WTC11 (cell line): ENCODE results near the gene NRF1. TPM values are rescaled to one million over a fixed set of nuclear protein-coding genes. Genes with fewer than 3 reads are reported as not detected.

Experiments used
- CREB1 ChIP-seq: sonication (generic); formaldehyde crosslinking; IDR thresholded peaks from 2 replicates; pipeline ENCODE4 v1.8.0; 2023; ENCODE audit warnings: mild to moderate bottlenecking, missing genetic modification reagents
- EMX1 ChIP-seq: fragments of 250-450 bp; sonication (Bioruptor Pico); IDR thresholded peaks from 2 replicates; pipeline ENCODE4 v1.8.0; 2021; ENCODE audit warnings: mild to moderate bottlenecking
- IRF2 ChIP-seq: sonication (generic); formaldehyde crosslinking; IDR thresholded peaks from 2 replicates; pipeline ENCODE4 v1.8.0; 2022; ENCODE audit warnings: low read depth, missing genetic modification reagents, borderline replicate concordance
- JUN ChIP-seq: sonication (generic); formaldehyde crosslinking; IDR thresholded peaks from 2 replicates; pipeline ENCODE4 v1.8.0; 2023; ENCODE audit warnings: mild to moderate bottlenecking, missing genetic modification reagents
- NFATC4 ChIP-seq: fragments of 250-450 bp; sonication (Bioruptor Pico); IDR thresholded peaks from 2 replicates; pipeline ENCODE4 v1.9.0; 2021; ENCODE audit warnings: mild to moderate bottlenecking
- NR1H2 ChIP-seq: sonication (generic); formaldehyde crosslinking; IDR thresholded peaks from 2 replicates; pipeline ENCODE4 v1.9.0; 2021; ENCODE audit warnings: mild to moderate bottlenecking, moderate library complexity, missing genetic modification reagents
- NR3C1 ChIP-seq: sonication (generic); formaldehyde crosslinking; conservative IDR thresholded peaks from 2 replicates; pipeline ENCODE4 v1.8.1; 2023; ENCODE audit warnings: low read depth, mild to moderate bottlenecking, missing genetic modification reagents
- TEAD1 ChIP-seq: sonication (generic); formaldehyde crosslinking; IDR thresholded peaks from 2 replicates; pipeline ENCODE4 v1.8.0; 2022; ENCODE audit warnings: mild to moderate bottlenecking, missing genetic modification reagents
- TEAD4 ChIP-seq: sonication (generic); formaldehyde crosslinking; IDR thresholded peaks from 2 replicates; pipeline ENCODE4 v1.8.0; 2022; ENCODE audit warnings: mild to moderate bottlenecking, missing genetic modification reagents
- ZNF232 ChIP-seq: sonication (generic); formaldehyde crosslinking; IDR thresholded peaks from 2 replicates; pipeline ENCODE4 v1.8.0; 2022; ENCODE audit warnings: mild to moderate bottlenecking, missing genetic modification reagents
- total RNA-seq: library from RNA; stranded (reverse); gene quantifications from 3 replicates; pipeline ENCODE4 v1.2.3, GENCODE V29; 2021
- TF ChIP-seq, protein P1 (sequence below): sonication (generic); formaldehyde crosslinking; IDR thresholded peaks from 2 replicates; pipeline ENCODE4 v1.8.0; 2023; ENCODE audit warnings: missing genetic modification reagents, mild to moderate bottlenecking, borderline replicate concordance
- TF ChIP-seq, protein P2 (sequence below): sonication (generic); formaldehyde crosslinking; IDR thresholded peaks from 2 replicates; pipeline ENCODE4 v1.8.0; 2023; ENCODE audit warnings: missing genetic modification reagents
- TF ChIP-seq, protein P3 (sequence below): fragments of 250-450 bp; sonication (Bioruptor Pico); IDR thresholded peaks from 2 replicates; pipeline ENCODE4 v1.8.0; 2021; ENCODE audit warnings: mild to moderate bottlenecking
- TF ChIP-seq, protein P4 (sequence below): sonication (generic); formaldehyde crosslinking; IDR thresholded peaks from 2 replicates; pipeline ENCODE4 v1.8.0; 2022; ENCODE audit warnings: mild to moderate bottlenecking, missing genetic modification reagents
- TF ChIP-seq, protein P5 (sequence below): sonication (generic); formaldehyde crosslinking; IDR thresholded peaks from 2 replicates; pipeline ENCODE4 v1.8.1; 2023; ENCODE audit warnings: mild to moderate bottlenecking, missing genetic modification reagents, borderline replicate concordance
- TF ChIP-seq, protein P6 (sequence below): sonication (generic); formaldehyde crosslinking; IDR thresholded peaks from 2 replicates; pipeline ENCODE4 v1.8.1; 2023; ENCODE audit warnings: mild to moderate bottlenecking, missing genetic modification reagents, moderate library complexity
- TF ChIP-seq, protein P7 (sequence below): sonication (generic); formaldehyde crosslinking; IDR thresholded peaks from 2 replicates; pipeline ENCODE4 v1.8.0; 2023; ENCODE audit warnings: mild to moderate bottlenecking, missing genetic modification reagents
- TF ChIP-seq, protein P8 (sequence below): sonication (generic); formaldehyde crosslinking; IDR thresholded peaks from 2 replicates; pipeline ENCODE4 v1.8.0; 2022; ENCODE audit warnings: mild to moderate bottlenecking, missing genetic modification reagents

NRF1 gene
- total RNA-seq, 1 experiment from 2014 or later, result 16.4 TPM

DNA sequence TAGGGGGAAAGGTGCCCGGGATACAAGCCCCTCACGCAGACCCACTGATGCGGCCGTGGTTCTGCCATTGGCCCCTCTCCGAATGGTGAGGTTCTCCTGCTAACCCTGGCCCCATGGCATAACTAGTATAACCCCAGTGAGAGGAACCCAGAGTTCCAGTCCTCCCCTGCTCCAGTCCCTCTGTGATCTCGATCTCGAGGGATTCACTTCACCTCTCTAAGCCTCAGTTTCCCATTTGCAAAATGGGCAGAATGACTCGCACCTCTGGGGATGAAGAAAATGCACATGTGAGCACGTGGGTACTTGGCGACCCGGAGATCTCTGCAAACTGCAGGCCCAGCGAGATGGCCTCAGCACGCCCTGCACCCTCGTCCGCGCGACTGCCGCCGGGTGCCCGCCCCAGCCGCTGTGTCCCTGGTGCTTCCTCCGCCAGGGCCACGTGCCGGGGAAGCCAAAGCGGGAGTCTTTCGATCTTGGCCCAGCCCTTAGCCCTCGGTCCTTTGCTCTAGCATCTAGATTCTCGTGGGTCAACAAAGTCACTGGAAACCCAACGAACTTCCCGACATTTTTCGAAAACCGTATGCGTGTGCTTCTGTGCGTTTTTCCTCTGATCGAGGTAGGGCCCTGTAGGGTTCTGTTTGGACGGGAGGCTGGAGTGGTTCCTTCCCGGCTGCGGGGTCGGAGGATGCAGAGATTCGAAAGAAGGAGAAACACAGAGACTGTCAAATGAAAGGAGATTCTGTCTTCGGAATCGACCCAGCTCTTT, 171.5 kb downstream of the NRF1 start (continued):
- TF ChIP-seq, protein P1, sequence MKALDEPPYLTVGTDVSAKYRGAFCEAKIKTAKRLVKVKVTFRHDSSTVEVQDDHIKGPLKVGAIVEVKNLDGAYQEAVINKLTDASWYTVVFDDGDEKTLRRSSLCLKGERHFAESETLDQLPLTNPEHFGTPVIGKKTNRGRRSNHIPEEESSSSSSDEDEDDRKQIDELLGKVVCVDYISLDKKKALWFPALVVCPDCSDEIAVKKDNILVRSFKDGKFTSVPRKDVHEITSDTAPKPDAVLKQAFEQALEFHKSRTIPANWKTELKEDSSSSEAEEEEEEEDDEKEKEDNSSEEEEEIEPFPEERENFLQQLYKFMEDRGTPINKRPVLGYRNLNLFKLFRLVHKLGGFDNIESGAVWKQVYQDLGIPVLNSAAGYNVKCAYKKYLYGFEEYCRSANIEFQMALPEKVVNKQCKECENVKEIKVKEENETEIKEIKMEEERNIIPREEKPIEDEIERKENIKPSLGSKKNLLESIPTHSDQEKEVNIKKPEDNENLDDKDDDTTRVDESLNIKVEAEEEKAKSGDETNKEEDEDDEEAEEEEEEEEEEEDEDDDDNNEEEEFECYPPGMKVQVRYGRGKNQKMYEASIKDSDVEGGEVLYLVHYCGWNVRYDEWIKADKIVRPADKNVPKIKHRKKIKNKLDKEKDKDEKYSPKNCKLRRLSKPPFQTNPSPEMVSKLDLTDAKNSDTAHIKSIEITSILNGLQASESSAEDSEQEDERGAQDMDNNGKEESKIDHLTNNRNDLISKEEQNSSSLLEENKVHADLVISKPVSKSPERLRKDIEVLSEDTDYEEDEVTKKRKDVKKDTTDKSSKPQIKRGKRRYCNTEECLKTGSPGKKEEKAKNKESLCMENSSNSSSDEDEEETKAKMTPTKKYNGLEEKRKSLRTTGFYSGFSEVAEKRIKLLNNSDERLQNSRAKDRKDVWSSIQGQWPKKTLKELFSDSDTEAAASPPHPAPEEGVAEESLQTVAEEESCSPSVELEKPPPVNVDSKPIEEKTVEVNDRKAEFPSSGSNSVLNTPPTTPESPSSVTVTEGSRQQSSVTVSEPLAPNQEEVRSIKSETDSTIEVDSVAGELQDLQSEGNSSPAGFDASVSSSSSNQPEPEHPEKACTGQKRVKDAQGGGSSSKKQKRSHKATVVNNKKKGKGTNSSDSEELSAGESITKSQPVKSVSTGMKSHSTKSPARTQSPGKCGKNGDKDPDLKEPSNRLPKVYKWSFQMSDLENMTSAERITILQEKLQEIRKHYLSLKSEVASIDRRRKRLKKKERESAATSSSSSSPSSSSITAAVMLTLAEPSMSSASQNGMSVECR (CRISPR knock-in tag), result no peak
- TF ChIP-seq NR1H2 (0 out of 2 replicates have a peak, but pooled peaks have one; percentile 18), EMX1 (CRISPR knock-in tag) (no peak), TEAD4 (CRISPR knock-in tag) (peak; percentile 58; the same call in 1 of the 2 replicates), JUN (peak; percentile 56; the same call in 1 of the 2 replicates), IRF2 (CRISPR knock-in tag) (no peak), NFATC4 (CRISPR knock-in tag) (no peak), NR3C1 (CRISPR knock-in tag) (no peak), TEAD1 (CRISPR knock-in tag) (peak; percentile 46; the same call in 1 of the 2 replicates), CREB1 (CRISPR knock-in tag) (0 out of 2 replicates have a peak, but pooled peaks have one; percentile 42), ZNF232 (CRISPR knock-in tag) (0 out of 2 replicates have a peak, but pooled peaks have one; percentile 32)
- TF ChIP-seq, protein P2, sequence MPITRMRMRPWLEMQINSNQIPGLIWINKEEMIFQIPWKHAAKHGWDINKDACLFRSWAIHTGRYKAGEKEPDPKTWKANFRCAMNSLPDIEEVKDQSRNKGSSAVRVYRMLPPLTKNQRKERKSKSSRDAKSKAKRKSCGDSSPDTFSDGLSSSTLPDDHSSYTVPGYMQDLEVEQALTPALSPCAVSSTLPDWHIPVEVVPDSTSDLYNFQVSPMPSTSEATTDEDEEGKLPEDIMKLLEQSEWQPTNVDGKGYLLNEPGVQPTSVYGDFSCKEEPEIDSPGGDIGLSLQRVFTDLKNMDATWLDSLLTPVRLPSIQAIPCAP (CRISPR knock-in tag), result peak; percentile 82; the same call in 1 of the 2 replicates
- TF ChIP-seq, protein P3, sequence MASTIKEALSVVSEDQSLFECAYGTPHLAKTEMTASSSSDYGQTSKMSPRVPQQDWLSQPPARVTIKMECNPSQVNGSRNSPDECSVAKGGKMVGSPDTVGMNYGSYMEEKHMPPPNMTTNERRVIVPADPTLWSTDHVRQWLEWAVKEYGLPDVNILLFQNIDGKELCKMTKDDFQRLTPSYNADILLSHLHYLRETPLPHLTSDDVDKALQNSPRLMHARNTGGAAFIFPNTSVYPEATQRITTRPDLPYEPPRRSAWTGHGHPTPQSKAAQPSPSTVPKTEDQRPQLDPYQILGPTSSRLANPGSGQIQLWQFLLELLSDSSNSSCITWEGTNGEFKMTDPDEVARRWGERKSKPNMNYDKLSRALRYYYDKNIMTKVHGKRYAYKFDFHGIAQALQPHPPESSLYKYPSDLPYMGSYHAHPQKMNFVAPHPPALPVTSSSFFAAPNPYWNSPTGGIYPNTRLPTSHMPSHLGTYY (CRISPR knock-in tag), result no peak
- TF ChIP-seq, protein P4, sequence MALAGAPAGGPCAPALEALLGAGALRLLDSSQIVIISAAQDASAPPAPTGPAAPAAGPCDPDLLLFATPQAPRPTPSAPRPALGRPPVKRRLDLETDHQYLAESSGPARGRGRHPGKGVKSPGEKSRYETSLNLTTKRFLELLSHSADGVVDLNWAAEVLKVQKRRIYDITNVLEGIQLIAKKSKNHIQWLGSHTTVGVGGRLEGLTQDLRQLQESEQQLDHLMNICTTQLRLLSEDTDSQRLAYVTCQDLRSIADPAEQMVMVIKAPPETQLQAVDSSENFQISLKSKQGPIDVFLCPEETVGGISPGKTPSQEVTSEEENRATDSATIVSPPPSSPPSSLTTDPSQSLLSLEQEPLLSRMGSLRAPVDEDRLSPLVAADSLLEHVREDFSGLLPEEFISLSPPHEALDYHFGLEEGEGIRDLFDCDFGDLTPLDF (CRISPR knock-in tag), result peak; percentile 72; the same call in 1 of the 2 replicates
- TF ChIP-seq, protein P5, sequence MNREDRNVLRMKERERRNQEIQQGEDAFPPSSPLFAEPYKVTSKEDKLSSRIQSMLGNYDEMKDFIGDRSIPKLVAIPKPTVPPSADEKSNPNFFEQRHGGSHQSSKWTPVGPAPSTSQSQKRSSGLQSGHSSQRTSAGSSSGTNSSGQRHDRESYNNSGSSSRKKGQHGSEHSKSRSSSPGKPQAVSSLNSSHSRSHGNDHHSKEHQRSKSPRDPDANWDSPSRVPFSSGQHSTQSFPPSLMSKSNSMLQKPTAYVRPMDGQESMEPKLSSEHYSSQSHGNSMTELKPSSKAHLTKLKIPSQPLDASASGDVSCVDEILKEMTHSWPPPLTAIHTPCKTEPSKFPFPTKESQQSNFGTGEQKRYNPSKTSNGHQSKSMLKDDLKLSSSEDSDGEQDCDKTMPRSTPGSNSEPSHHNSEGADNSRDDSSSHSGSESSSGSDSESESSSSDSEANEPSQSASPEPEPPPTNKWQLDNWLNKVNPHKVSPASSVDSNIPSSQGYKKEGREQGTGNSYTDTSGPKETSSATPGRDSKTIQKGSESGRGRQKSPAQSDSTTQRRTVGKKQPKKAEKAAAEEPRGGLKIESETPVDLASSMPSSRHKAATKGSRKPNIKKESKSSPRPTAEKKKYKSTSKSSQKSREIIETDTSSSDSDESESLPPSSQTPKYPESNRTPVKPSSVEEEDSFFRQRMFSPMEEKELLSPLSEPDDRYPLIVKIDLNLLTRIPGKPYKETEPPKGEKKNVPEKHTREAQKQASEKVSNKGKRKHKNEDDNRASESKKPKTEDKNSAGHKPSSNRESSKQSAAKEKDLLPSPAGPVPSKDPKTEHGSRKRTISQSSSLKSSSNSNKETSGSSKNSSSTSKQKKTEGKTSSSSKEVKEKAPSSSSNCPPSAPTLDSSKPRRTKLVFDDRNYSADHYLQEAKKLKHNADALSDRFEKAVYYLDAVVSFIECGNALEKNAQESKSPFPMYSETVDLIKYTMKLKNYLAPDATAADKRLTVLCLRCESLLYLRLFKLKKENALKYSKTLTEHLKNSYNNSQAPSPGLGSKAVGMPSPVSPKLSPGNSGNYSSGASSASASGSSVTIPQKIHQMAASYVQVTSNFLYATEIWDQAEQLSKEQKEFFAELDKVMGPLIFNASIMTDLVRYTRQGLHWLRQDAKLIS (CRISPR knock-in tag), result 0 out of 2 replicates have a peak, but pooled peaks have one; percentile 44
- TF ChIP-seq, protein P6, sequence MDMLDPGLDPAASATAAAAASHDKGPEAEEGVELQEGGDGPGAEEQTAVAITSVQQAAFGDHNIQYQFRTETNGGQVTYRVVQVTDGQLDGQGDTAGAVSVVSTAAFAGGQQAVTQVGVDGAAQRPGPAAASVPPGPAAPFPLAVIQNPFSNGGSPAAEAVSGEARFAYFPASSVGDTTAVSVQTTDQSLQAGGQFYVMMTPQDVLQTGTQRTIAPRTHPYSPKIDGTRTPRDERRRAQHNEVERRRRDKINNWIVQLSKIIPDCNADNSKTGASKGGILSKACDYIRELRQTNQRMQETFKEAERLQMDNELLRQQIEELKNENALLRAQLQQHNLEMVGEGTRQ (CRISPR knock-in tag), result peak; percentile 71
- TF ChIP-seq, protein P7, sequence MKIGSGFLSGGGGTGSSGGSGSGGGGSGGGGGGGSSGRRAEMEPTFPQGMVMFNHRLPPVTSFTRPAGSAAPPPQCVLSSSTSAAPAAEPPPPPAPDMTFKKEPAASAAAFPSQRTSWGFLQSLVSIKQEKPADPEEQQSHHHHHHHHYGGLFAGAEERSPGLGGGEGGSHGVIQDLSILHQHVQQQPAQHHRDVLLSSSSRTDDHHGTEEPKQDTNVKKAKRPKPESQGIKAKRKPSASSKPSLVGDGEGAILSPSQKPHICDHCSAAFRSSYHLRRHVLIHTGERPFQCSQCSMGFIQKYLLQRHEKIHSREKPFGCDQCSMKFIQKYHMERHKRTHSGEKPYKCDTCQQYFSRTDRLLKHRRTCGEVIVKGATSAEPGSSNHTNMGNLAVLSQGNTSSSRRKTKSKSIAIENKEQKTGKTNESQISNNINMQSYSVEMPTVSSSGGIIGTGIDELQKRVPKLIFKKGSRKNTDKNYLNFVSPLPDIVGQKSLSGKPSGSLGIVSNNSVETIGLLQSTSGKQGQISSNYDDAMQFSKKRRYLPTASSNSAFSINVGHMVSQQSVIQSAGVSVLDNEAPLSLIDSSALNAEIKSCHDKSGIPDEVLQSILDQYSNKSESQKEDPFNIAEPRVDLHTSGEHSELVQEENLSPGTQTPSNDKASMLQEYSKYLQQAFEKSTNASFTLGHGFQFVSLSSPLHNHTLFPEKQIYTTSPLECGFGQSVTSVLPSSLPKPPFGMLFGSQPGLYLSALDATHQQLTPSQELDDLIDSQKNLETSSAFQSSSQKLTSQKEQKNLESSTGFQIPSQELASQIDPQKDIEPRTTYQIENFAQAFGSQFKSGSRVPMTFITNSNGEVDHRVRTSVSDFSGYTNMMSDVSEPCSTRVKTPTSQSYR (CRISPR knock-in tag), result peak; percentile 30; the same call in 1 of the 2 replicates
- TF ChIP-seq, protein P8, sequence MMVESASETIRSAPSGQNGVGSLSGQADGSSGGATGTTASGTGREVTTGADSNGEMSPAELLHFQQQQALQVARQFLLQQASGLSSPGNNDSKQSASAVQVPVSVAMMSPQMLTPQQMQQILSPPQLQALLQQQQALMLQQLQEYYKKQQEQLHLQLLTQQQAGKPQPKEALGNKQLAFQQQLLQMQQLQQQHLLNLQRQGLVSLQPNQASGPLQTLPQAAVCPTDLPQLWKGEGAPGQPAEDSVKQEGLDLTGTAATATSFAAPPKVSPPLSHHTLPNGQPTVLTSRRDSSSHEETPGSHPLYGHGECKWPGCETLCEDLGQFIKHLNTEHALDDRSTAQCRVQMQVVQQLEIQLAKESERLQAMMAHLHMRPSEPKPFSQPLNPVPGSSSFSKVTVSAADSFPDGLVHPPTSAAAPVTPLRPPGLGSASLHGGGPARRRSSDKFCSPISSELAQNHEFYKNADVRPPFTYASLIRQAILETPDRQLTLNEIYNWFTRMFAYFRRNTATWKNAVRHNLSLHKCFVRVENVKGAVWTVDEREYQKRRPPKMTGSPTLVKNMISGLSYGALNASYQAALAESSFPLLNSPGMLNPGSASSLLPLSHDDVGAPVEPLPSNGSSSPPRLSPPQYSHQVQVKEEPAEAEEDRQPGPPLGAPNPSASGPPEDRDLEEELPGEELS (CRISPR knock-in tag), result peak; percentile 95
